ENCODE data around the gene DNAH5. TPM values are rescaled to one million over a fixed set of nuclear protein-coding genes. Genes with fewer than 3 reads are reported as not detected.

Gene DNAH5, protein sequence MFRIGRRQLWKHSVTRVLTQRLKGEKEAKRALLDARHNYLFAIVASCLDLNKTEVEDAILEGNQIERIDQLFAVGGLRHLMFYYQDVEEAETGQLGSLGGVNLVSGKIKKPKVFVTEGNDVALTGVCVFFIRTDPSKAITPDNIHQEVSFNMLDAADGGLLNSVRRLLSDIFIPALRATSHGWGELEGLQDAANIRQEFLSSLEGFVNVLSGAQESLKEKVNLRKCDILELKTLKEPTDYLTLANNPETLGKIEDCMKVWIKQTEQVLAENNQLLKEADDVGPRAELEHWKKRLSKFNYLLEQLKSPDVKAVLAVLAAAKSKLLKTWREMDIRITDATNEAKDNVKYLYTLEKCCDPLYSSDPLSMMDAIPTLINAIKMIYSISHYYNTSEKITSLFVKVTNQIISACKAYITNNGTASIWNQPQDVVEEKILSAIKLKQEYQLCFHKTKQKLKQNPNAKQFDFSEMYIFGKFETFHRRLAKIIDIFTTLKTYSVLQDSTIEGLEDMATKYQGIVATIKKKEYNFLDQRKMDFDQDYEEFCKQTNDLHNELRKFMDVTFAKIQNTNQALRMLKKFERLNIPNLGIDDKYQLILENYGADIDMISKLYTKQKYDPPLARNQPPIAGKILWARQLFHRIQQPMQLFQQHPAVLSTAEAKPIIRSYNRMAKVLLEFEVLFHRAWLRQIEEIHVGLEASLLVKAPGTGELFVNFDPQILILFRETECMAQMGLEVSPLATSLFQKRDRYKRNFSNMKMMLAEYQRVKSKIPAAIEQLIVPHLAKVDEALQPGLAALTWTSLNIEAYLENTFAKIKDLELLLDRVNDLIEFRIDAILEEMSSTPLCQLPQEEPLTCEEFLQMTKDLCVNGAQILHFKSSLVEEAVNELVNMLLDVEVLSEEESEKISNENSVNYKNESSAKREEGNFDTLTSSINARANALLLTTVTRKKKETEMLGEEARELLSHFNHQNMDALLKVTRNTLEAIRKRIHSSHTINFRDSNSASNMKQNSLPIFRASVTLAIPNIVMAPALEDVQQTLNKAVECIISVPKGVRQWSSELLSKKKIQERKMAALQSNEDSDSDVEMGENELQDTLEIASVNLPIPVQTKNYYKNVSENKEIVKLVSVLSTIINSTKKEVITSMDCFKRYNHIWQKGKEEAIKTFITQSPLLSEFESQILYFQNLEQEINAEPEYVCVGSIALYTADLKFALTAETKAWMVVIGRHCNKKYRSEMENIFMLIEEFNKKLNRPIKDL (N-terminal part only)
- total RNA-seq, result 0.20 and 0.43 TPM in 2 replicates

GRCh38 chr5:13944560-13945199 lies at the start of gene DNAH5:
Gene DNAH5 (minus strand): TSS chr5:13944688. CDS start chr5:13944438, 250 bp downstream.

Other genes with a start within 250 kb of the DNAH5 start
- 205 and 329 TPM in 2 replicates for gene TRIO, start 198.7 kb upstream of the DNAH5 start, total RNA-seq